GM23338 (cell line): ENCODE results near the gene FAT1. TPM values are rescaled to one million over a fixed set of nuclear protein-coding genes. Genes with fewer than 3 reads are reported as not detected.

Experiments used
- ATAC-seq: fragments of 200-7000 bp; cut with Tn5 transposase; 3 replicates; pipeline ENCODE4 v1.9.1; 2020
- DNase-seq: peaks from one replicate; pipeline ENCODE4 v3.0.0-alpha.2; 2015; ENCODE audit warnings: low spot score
- H2AFZ ChIP-seq: fragments of 200-600 bp; sonication (generic); 2 replicates; pipeline ENCODE4 v1.8.0; 2016; ENCODE audit warnings: antibody characterized with exemption, mild to moderate bottlenecking, moderate library complexity
- H3F3A ChIP-seq: fragments of 200-600 bp; sonication (generic); replicated peaks from 2 replicates; pipeline ENCODE4 v1.8.0; 2017; ENCODE audit warnings: antibody characterized with exemption, mixed run types, low read depth
- H3K27ac ChIP-seq: fragments of 200-600 bp; sonication (generic); 2 replicates; pipeline ENCODE4 v1.6.1; 2016; ENCODE audit warnings: low read depth
- H3K27me3 ChIP-seq: fragments of 200-600 bp; sonication (generic); 2 replicates; pipeline ENCODE4 v1.8.0; 2016; ENCODE audit warnings: mild to moderate bottlenecking, mixed run types, moderate library complexity; ENCODE audit not compliant: insufficient read depth
- H3K36me3 ChIP-seq: fragments of 200-600 bp; sonication (generic); 2 replicates; pipeline ENCODE4 v1.8.0; 2016; ENCODE audit warnings: mild to moderate bottlenecking; ENCODE audit not compliant: insufficient read depth
- H3K4me1 ChIP-seq: fragments of 200-600 bp; sonication (generic); 2 replicates; pipeline ENCODE4 v1.8.0; 2016; ENCODE audit warnings: mild to moderate bottlenecking, moderate library complexity; ENCODE audit not compliant: insufficient read depth
- H3K4me2 ChIP-seq: fragments of 200-600 bp; sonication (generic); 2 replicates; pipeline ENCODE4 v1.7.1; 2017; ENCODE audit warnings: mixed run types
- H3K4me3 ChIP-seq: fragments of 200-600 bp; sonication (generic); 2 replicates; pipeline ENCODE4 v1.6.1; 2016; ENCODE audit warnings: mixed run types
- H3K79me2 ChIP-seq: fragments of 200-600 bp; sonication (generic); replicated peaks from 2 replicates; pipeline ENCODE4 v1.8.0; 2017; ENCODE audit warnings: mild to moderate bottlenecking; ENCODE audit not compliant: insufficient read depth
- H3K9me2 ChIP-seq: fragments of 200-600 bp; sonication (generic); 2 replicates; pipeline ENCODE4 v1.8.0; 2017; ENCODE audit not compliant: insufficient read depth
- H4K20me1 ChIP-seq: fragments of 200-600 bp; sonication (generic); replicated peaks from 2 replicates; pipeline ENCODE4 v1.8.0; 2017; ENCODE audit warnings: mild to moderate bottlenecking; ENCODE audit not compliant: insufficient read depth
- H3K27ac Mint-ChIP-seq: 2 replicates; pipeline ENCODE4 v1.8.0; 2020; ENCODE audit warnings: inconsistent platforms, mild to moderate bottlenecking, moderate library complexity, mixed read lengths
- H3K27me3 Mint-ChIP-seq: 3 replicates; pipeline ENCODE4 v1.8.0; 2022; ENCODE audit warnings: low read depth, mild to moderate bottlenecking, moderate library complexity, mixed read lengths, inconsistent platforms; ENCODE audit not compliant: insufficient read depth, poor library complexity
- H3K36me3 Mint-ChIP-seq: 3 replicates; pipeline ENCODE4 v1.8.0; 2021; ENCODE audit warnings: low read depth, mild to moderate bottlenecking, inconsistent platforms, moderate library complexity, mixed read lengths
- H3K4me1 Mint-ChIP-seq: 3 replicates; pipeline ENCODE4 v1.8.0; 2020; ENCODE audit warnings: mild to moderate bottlenecking, inconsistent platforms, mixed read lengths
- H3K4me3 Mint-ChIP-seq: 3 replicates; pipeline ENCODE4 v1.8.0; 2021; ENCODE audit warnings: moderate library complexity, mild to moderate bottlenecking, inconsistent platforms, mixed read lengths
- H3K9me3 Mint-ChIP-seq: 3 replicates; pipeline ENCODE4 v1.8.0; 2020; ENCODE audit warnings: moderate library complexity, mild to moderate bottlenecking, inconsistent platforms, mixed read lengths
- CREB1 ChIP-seq: fragments of 250-450 bp; sonication (Bioruptor Pico); IDR thresholded peaks from 2 replicates; pipeline ENCODE4 v1.5.0; 2020; ENCODE audit warnings: low read depth, mild to moderate bottlenecking, moderate library complexity
- EZH2 ChIP-seq: fragments of 200-600 bp; sonication (generic); IDR thresholded peaks from one replicate; pipeline ENCODE4 v1.8.0; 2017; ENCODE audit warnings: antibody characterized with exemption, mild to moderate bottlenecking, low read depth; ENCODE audit not compliant: unreplicated experiment
- EZH2phosphoT487 ChIP-seq: fragments of 200-600 bp; sonication (generic); IDR thresholded peaks from one replicate; pipeline ENCODE4 v1.8.1; 2018; ENCODE audit warnings: antibody characterized with exemption; ENCODE audit not compliant: unreplicated experiment
- JUNB ChIP-seq: IDR thresholded peaks from one replicate; pipeline ENCODE4 v1.6.1; 2016; ENCODE audit warnings: antibody characterized with exemption; ENCODE audit not compliant: unreplicated experiment
- NANOG ChIP-seq: IDR thresholded peaks from 2 replicates; pipeline ENCODE4 v1.6.1; 2016; ENCODE audit warnings: antibody characterized with exemption, borderline replicate concordance
- POLR2AphosphoS5 ChIP-seq: IDR thresholded peaks from 2 replicates; pipeline ENCODE4 v1.6.1; 2016; ENCODE audit warnings: antibody characterized with exemption, low read depth
- REST ChIP-seq: IDR thresholded peaks from one replicate; pipeline ENCODE4 v1.6.1; 2018; ENCODE audit warnings: antibody characterized with exemption; ENCODE audit not compliant: unreplicated experiment
- STAT1 ChIP-seq: IDR thresholded peaks from one replicate; pipeline ENCODE4 v1.6.1; 2016; ENCODE audit warnings: antibody characterized with exemption; ENCODE audit not compliant: unreplicated experiment
- ZNF114 ChIP-seq: fragments of 250-450 bp; sonication (Bioruptor Pico); IDR thresholded peaks from 2 replicates; pipeline ENCODE4 v1.5.0; 2020; ENCODE audit warnings: mild to moderate bottlenecking, moderate library complexity
- ZNF331 ChIP-seq: fragments of 250-450 bp; sonication (Bioruptor Pico); IDR thresholded peaks from 2 replicates; pipeline ENCODE4 v1.5.0; 2020; ENCODE audit warnings: low read depth, mild to moderate bottlenecking, moderate library complexity
- ZNF462 ChIP-seq: fragments of 250-450 bp; sonication (Bioruptor Pico); IDR thresholded peaks from 2 replicates; pipeline ENCODE4 v1.5.0; 2020; ENCODE audit warnings: mild to moderate bottlenecking, moderate library complexity
- polyA plus RNA-seq: library from polyadenylated mRNA; unstranded; fragments of >200 nt; fragmentation: Nextera tagmentation; extraction: Ambion mirVana; gene quantifications from 2 replicates; pipeline ENCODE4 v1.2.1, GENCODE V29; 2016
- total RNA-seq: library from RNA; depleted of rRNA; stranded (reverse); fragments of >200 nt; shearing (Covaris generic); gene quantifications from 2 replicates; pipeline ENCODE4 v1.2.3, GENCODE V29; 2014
- TF ChIP-seq, protein P1 (sequence below): IDR thresholded peaks from 2 replicates; pipeline ENCODE4 v1.6.1; 2016; ENCODE audit warnings: antibody characterized with exemption
- TF ChIP-seq, protein P2 (sequence below), 2 experiments: fragments of 200-600 bp in 1 of 2; sonication (generic) in 1 of 2; conservative IDR thresholded peaks; 2 replicates each; pipeline versions ENCODE4 v1.5.1 to v1.6.1; 2016 to 2017; ENCODE audit warnings: antibody characterized with exemption in 2 of 2, low read depth in 2 of 2, mild to moderate bottlenecking in 2 of 2, moderate library complexity in 1 of 2

Gene FAT1
- total and polyA plus RNA-seq, 2 experiments from 2014 or later, result 37.6 to 137 TPM

DNA sequence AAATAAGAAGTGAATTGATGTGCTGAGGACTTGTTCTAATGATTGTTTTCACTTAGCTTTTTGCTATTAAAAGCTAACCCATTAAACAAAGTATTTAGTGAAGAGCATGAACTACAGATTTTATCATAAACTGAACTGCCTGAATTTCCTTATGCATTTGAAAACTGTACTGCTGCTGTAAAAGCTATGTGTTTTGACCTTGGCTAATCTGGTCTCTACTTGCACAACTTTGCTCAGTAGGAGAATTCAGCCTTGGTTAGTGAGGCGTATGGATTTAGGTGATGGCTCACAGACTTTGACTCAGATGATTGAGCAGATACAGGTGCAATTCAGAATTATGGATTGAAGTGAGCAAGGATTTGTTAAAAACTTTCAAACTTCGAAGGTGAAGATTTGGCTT lies 38.7 kb upstream of the FAT1 start:
- Histone ChIP-seq H3K4me3 (no peak overlapping the region), H3K4me2 (no peak overlapping the region), H3F3A (no peaks in the 10 kb centered on the region), H3K36me3 (no peaks in the 10 kb centered on the region), H3K27ac (no peak overlapping the region), H2AFZ (no peak overlapping the region), H3K27me3 (no peaks in the 10 kb centered on the region), H3K79me2 (no peaks in the 10 kb centered on the region), H3K4me1 (peaks cover 12% of the 10 kb centered on the region; the same call in 1 of the 2 replicates), H3K9me2 (no peaks in the 10 kb centered on the region), H4K20me1 (no peaks in the 10 kb centered on the region)
- TF ChIP-seq ZNF462 (CRISPR knock-in tag), result no peak
- no peak for TF ChIP-seq ZNF114
- TF ChIP-seq CREB1 (CRISPR knock-in tag), result no peak
- TF ChIP-seq REST, result no peak
- no peak for TF ChIP-seq POLR2AphosphoS5
- no peak for TF ChIP-seq JUNB
- TF ChIP-seq, protein P1, sequence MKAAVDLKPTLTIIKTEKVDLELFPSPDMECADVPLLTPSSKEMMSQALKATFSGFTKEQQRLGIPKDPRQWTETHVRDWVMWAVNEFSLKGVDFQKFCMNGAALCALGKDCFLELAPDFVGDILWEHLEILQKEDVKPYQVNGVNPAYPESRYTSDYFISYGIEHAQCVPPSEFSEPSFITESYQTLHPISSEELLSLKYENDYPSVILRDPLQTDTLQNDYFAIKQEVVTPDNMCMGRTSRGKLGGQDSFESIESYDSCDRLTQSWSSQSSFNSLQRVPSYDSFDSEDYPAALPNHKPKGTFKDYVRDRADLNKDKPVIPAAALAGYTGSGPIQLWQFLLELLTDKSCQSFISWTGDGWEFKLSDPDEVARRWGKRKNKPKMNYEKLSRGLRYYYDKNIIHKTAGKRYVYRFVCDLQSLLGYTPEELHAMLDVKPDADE, result no peak
- TF ChIP-seq, protein P2, sequence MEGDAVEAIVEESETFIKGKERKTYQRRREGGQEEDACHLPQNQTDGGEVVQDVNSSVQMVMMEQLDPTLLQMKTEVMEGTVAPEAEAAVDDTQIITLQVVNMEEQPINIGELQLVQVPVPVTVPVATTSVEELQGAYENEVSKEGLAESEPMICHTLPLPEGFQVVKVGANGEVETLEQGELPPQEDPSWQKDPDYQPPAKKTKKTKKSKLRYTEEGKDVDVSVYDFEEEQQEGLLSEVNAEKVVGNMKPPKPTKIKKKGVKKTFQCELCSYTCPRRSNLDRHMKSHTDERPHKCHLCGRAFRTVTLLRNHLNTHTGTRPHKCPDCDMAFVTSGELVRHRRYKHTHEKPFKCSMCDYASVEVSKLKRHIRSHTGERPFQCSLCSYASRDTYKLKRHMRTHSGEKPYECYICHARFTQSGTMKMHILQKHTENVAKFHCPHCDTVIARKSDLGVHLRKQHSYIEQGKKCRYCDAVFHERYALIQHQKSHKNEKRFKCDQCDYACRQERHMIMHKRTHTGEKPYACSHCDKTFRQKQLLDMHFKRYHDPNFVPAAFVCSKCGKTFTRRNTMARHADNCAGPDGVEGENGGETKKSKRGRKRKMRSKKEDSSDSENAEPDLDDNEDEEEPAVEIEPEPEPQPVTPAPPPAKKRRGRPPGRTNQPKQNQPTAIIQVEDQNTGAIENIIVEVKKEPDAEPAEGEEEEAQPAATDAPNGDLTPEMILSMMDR (conservative IDR thresholded peaks at IDR 0.05; ENCODE audit: low read depth in 2 of 2), result no peak
- no peak for TF ChIP-seq EZH2
- TF ChIP-seq ZNF331 (CRISPR knock-in tag), result no peak
- no peak for TF ChIP-seq STAT1
- no peak for TF ChIP-seq NANOG
- no peak for TF ChIP-seq EZH2phosphoT487
- Mint-ChIP-seq H3K27me3 (peaks cover 9% of the 10 kb centered on the region), H3K36me3 (no peaks in the 10 kb centered on the region), H3K27ac (no peak overlapping the region), H3K4me1 (peaks cover 14% of the 10 kb centered on the region), H3K9me3 (no peaks in the 10 kb centered on the region), H3K4me3 (no peak overlapping the region)
- ATAC-seq (no peak), DNase-seq (no peak)
